GM18519 (cell line): ENCODE results near the gene KASH5.
A peak's percentile ranks its signal among the peaks of the same experiment; 100 is the strongest.
"Not testable (repeated sequence)": the region's sequence is repeated elsewhere in the genome, so short reads cannot be mapped to it uniquely, and the experiment has no call there.

ENCODE experiments used
- ATAC-seq: cut with Tn5 transposase; IDR thresholded peaks from one replicate; pipeline ENCODE4 v1.9.1; 2021; ENCODE audit warnings: mild to moderate bottlenecking, moderate library complexity; ENCODE audit not compliant: unreplicated experiment, low FRiP score

Gene KASH5

GRCh38 chr19:49434907-49435583 lies 47.0 kb downstream of the KASH5 start:
- no peak for ATAC-seq

GRCh38 chr19:49435670-49436069 lies 47.6 kb downstream of the KASH5 start:
- no peak for ATAC-seq

- no peak for ATAC-seq
Measured at GRCh38 chr19:49436381-49437017, 48.5 kb downstream of the KASH5 start.

- ATAC-seq = no peak
Measured at GRCh38 chr19:49437231-49437630, 49.2 kb downstream of the KASH5 start.

- no peak for ATAC-seq
Measured at GRCh38 chr19:49438261-49438660, 50.2 kb downstream of the KASH5 start.

GRCh38 chr19:49439836-49440235 lies 51.8 kb downstream of the KASH5 start:
- no peak for ATAC-seq

GRCh38 chr19:49440439-49441209 lies 52.6 kb downstream of the KASH5 start:
- ATAC-seq = no peak

GRCh38 chr19:49441210-49441959 lies 53.3 kb downstream of the KASH5 start, which contains the start of gene SLC17A7:
Gene SLC17A7 (minus strand): TSS chr19:49441527. CDS start chr19:49441379, 148 bp downstream.
- no peak for ATAC-seq

- no peak for ATAC-seq
Measured at GRCh38 chr19:49441960-49442350, 53.9 kb downstream of the KASH5 start.

- no peak for ATAC-seq
Measured at GRCh38 chr19:49442354-49442753, 54.3 kb downstream of the KASH5 start.

GRCh38 chr19:49442771-49443365 lies 54.8 kb downstream of the KASH5 start:
- no peak for ATAC-seq

- ATAC-seq = peak; percentile 41
Measured at GRCh38 chr19:49443366-49444099, 55.5 kb downstream of the KASH5 start.

- ATAC-seq = not testable (repeated sequence)
Measured at GRCh38 chr19:49444100-49444700, 56.2 kb downstream of the KASH5 start.

GRCh38 chr19:49445997-49446396 lies 57.9 kb downstream of the KASH5 start:
- no peak for ATAC-seq

GRCh38 chr19:49447485-49448431 lies 59.7 kb downstream of the KASH5 start:
- no peak for ATAC-seq

- ATAC-seq = no peak
Measured at GRCh38 chr19:49448432-49448786, 60.4 kb downstream of the KASH5 start.

- no peak for ATAC-seq
Measured at GRCh38 chr19:49450405-49450804, 62.4 kb downstream of the KASH5 start.
